HepG2 (cell line): Measurements from ENCODE around the gene MED13. TPM values are rescaled to one million over a fixed set of nuclear protein-coding genes. Genes with fewer than 3 reads are reported as not detected.

Experiments
- CBFB ChIP-seq: sonication (generic); formaldehyde crosslinking; IDR thresholded peaks from 2 replicates; pipeline ENCODE4 v1.4.0; 2020; ENCODE audit warnings: missing genetic modification reagents
- GTF3A ChIP-seq: sonication (generic); formaldehyde crosslinking; conservative IDR thresholded peaks from 2 replicates; pipeline ENCODE4 v1.4.0; 2020; ENCODE audit warnings: mild to moderate bottlenecking, missing genetic modification reagents
- NFE2L2 ChIP-seq: fragments of 150-350 bp; IDR thresholded peaks from 2 replicates; pipeline ENCODE4 v1.6.1; 2014; ENCODE audit warnings: low read length
- TAF1 ChIP-seq: sonication (generic); formaldehyde crosslinking; IDR thresholded peaks from 2 replicates; pipeline ENCODE4 v1.4.0; 2020; ENCODE audit warnings: missing genetic modification reagents
- ZNF3 ChIP-seq: IDR thresholded peaks from 2 replicates; pipeline ENCODE4 v1.7.0; 2017; ENCODE audit warnings: inconsistent platforms
- ZNF615 ChIP-seq: sonication (generic); formaldehyde crosslinking; IDR thresholded peaks from 2 replicates; pipeline ENCODE4 v1.5.0; 2020; ENCODE audit warnings: mild to moderate bottlenecking, missing genetic modification reagents, borderline replicate concordance
- polyA plus RNA-seq, 8 experiments: library from polyadenylated mRNA; depleted of rRNA in 3 of 8; stranded (reverse) in 7 of 8; unstranded in 1 of 8; fragments of >200 nt; fragmentation: Illumina TruSeq in 4 of 8; extraction: Trizol in 4 of 8; gene quantifications; 2 replicates each; pipeline versions ENCODE4 v1.2.1 to v1.2.3, GENCODE V29; 2011 to 2016; ENCODE audit warnings: low read depth in 4 of 8, missing spikeins in 1 of 8, mixed read lengths in 1 of 8; ENCODE audit not compliant: insufficient read depth in 1 of 8
- total RNA-seq, 5 experiments: library from RNA; depleted of rRNA; stranded (reverse); fragments of >200 nt; fragmentation: Illumina TruSeq; extraction: Trizol; gene quantifications; 2 replicates each; pipeline ENCODE4 v1.2.3, GENCODE V29; 2016; ENCODE audit warnings: low read depth in 1 of 5
- TF ChIP-seq, protein P1 (sequence below): sonication (generic); formaldehyde crosslinking; IDR thresholded peaks from 2 replicates; pipeline ENCODE4 v1.5.0; 2020; ENCODE audit warnings: mild to moderate bottlenecking, missing genetic modification reagents
- TF ChIP-seq, protein P2 (sequence below): sonication (generic); formaldehyde crosslinking; IDR thresholded peaks from 2 replicates; pipeline ENCODE4 v1.5.0; 2020; ENCODE audit warnings: mild to moderate bottlenecking, missing genetic modification reagents, borderline replicate concordance
- TF ChIP-seq, protein P3 (sequence below): sonication (generic); formaldehyde crosslinking; IDR thresholded peaks from 2 replicates; pipeline ENCODE4 v1.4.0; 2020; ENCODE audit warnings: missing genetic modification reagents
- TF ChIP-seq, protein P4 (sequence below): sonication (generic); formaldehyde crosslinking; IDR thresholded peaks from 2 replicates; pipeline ENCODE4 v1.4.0; 2020; ENCODE audit warnings: missing genetic modification reagents, mild to moderate bottlenecking, borderline replicate concordance
- TF ChIP-seq, protein P5 (sequence below): sonication (generic); formaldehyde crosslinking; IDR thresholded peaks from 2 replicates; pipeline ENCODE4 v1.4.0; 2020; ENCODE audit warnings: mild to moderate bottlenecking, missing genetic modification reagents

The MED13 gene
- total and polyA plus RNA-seq, 2 of the 13 experiments (the other 11 are each of a cell fraction or from before 2014, with no cell fraction given): 27.4 to 69.1 TPM

DNA sequence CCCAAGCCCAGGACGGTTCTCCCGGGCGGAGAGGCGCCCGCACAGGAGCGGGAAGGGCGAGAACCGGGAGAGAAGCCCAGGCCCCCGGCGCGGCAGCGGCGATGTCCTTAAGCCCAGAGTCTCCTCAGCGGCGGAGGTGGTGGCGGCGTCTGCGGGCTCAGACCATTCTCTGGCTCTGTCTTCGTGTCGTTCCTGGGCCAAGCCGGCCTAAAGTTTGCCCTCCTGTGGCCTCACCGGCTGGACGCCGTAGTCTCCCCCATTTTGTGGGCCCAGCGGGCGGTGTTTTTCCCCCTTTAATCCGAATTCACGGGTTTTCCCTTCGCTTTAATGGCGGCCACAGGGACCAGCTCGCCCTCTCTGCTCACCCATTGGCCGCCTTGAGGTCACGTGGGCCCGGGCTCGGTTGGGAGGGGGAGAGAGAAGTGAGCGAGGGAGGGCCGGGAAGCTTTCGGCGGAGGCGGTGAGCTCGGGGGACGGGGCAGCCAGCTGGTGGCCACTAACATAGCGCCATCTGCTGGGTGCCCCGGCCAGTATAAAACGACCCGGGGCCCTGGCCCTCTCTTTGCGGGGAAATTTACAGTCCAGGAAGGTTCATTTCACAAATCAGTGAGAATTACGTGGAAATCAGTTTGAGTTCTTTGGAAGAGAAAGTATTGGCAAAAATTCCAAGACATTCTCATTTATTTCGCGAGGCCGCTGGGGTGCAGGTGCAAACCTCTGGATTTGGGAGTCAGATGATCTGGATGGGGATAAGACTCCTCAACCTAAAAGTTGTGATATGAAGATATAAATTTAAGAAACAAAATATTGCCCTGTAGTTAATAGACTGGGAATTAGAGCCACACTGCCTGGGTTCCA lies 762 bp upstream of the MED13 start (continued):
- TF ChIP-seq, protein P1, sequence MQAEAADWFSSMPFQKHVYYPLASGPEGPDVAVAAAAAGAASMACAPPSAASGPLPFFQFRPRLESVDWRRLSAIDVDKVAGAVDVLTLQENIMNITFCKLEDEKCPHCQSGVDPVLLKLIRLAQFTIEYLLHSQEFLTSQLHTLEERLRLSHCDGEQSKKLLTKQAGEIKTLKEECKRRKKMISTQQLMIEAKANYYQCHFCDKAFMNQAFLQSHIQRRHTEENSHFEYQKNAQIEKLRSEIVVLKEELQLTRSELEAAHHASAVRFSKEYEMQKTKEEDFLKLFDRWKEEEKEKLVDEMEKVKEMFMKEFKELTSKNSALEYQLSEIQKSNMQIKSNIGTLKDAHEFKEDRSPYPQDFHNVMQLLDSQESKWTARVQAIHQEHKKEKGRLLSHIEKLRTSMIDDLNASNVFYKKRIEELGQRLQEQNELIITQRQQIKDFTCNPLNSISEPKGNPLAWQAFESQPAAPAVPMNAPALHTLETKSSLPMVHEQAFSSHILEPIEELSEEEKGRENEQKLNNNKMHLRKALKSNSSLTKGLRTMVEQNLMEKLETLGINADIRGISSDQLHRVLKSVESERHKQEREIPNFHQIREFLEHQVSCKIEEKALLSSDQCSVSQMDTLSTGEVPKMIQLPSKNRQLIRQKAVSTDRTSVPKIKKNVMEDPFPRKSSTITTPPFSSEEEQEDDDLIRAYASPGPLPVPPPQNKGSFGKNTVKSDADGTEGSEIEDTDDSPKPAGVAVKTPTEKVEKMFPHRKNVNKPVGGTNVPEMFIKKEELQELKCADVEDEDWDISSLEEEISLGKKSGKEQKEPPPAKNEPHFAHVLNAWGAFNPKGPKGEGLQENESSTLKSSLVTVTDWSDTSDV (CRISPR knock-in tag): 0 out of 2 replicates have a peak, but pooled peaks have one; percentile 56
- TF ChIP-seq NFE2L2 (no peak), GTF3A (CRISPR knock-in tag) (0 out of 2 replicates have a peak, but pooled peaks have one; percentile 43), TAF1 (CRISPR knock-in tag) (peak; percentile 77), ZNF3 (CRISPR knock-in tag) (peak; percentile 22; the same call in 1 of the 2 replicates), CBFB (CRISPR knock-in tag) (no peak; the same call in 1 of the 2 replicates), ZNF615 (CRISPR knock-in tag) (no peak)
- TF ChIP-seq, protein P2, sequence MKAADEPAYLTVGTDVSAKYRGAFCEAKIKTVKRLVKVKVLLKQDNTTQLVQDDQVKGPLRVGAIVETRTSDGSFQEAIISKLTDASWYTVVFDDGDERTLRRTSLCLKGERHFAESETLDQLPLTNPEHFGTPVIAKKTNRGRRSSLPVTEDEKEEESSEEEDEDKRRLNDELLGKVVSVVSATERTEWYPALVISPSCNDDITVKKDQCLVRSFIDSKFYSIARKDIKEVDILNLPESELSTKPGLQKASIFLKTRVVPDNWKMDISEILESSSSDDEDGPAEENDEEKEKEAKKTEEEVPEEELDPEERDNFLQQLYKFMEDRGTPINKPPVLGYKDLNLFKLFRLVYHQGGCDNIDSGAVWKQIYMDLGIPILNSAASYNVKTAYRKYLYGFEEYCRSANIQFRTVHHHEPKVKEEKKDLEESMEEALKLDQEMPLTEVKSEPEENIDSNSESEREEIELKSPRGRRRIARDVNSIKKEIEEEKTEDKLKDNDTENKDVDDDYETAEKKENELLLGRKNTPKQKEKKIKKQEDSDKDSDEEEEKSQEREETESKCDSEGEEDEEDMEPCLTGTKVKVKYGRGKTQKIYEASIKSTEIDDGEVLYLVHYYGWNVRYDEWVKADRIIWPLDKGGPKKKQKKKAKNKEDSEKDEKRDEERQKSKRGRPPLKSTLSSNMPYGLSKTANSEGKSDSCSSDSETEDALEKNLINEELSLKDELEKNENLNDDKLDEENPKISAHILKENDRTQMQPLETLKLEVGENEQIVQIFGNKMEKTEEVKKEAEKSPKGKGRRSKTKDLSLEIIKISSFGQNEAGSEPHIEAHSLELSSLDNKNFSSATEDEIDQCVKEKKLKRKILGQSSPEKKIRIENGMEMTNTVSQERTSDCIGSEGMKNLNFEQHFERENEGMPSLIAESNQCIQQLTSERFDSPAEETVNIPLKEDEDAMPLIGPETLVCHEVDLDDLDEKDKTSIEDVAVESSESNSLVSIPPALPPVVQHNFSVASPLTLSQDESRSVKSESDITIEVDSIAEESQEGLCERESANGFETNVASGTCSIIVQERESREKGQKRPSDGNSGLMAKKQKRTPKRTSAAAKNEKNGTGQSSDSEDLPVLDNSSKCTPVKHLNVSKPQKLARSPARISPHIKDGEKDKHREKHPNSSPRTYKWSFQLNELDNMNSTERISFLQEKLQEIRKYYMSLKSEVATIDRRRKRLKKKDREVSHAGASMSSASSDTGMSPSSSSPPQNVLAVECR (CRISPR knock-in tag): peak; percentile 83
- TF ChIP-seq, protein P3, sequence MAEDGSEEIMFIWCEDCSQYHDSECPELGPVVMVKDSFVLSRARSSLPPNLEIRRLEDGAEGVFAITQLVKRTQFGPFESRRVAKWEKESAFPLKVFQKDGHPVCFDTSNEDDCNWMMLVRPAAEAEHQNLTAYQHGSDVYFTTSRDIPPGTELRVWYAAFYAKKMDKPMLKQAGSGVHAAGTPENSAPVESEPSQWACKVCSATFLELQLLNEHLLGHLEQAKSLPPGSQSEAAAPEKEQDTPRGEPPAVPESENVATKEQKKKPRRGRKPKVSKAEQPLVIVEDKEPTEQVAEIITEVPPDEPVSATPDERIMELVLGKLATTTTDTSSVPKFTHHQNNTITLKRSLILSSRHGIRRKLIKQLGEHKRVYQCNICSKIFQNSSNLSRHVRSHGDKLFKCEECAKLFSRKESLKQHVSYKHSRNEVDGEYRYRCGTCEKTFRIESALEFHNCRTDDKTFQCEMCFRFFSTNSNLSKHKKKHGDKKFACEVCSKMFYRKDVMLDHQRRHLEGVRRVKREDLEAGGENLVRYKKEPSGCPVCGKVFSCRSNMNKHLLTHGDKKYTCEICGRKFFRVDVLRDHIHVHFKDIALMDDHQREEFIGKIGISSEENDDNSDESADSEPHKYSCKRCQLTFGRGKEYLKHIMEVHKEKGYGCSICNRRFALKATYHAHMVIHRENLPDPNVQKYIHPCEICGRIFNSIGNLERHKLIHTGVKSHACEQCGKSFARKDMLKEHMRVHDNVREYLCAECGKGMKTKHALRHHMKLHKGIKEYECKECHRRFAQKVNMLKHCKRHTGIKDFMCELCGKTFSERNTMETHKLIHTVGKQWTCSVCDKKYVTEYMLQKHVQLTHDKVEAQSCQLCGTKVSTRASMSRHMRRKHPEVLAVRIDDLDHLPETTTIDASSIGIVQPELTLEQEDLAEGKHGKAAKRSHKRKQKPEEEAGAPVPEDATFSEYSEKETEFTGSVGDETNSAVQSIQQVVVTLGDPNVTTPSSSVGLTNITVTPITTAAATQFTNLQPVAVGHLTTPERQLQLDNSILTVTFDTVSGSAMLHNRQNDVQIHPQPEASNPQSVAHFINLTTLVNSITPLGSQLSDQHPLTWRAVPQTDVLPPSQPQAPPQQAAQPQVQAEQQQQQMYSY (CRISPR knock-in tag): peak; percentile 30; the same call in 1 of the 2 replicates
- TF ChIP-seq, protein P4, sequence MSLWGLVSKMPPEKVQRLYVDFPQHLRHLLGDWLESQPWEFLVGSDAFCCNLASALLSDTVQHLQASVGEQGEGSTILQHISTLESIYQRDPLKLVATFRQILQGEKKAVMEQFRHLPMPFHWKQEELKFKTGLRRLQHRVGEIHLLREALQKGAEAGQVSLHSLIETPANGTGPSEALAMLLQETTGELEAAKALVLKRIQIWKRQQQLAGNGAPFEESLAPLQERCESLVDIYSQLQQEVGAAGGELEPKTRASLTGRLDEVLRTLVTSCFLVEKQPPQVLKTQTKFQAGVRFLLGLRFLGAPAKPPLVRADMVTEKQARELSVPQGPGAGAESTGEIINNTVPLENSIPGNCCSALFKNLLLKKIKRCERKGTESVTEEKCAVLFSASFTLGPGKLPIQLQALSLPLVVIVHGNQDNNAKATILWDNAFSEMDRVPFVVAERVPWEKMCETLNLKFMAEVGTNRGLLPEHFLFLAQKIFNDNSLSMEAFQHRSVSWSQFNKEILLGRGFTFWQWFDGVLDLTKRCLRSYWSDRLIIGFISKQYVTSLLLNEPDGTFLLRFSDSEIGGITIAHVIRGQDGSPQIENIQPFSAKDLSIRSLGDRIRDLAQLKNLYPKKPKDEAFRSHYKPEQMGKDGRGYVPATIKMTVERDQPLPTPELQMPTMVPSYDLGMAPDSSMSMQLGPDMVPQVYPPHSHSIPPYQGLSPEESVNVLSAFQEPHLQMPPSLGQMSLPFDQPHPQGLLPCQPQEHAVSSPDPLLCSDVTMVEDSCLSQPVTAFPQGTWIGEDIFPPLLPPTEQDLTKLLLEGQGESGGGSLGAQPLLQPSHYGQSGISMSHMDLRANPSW (CRISPR knock-in tag): no peak; the same call in 1 of the 2 replicates
- TF ChIP-seq, protein P5, sequence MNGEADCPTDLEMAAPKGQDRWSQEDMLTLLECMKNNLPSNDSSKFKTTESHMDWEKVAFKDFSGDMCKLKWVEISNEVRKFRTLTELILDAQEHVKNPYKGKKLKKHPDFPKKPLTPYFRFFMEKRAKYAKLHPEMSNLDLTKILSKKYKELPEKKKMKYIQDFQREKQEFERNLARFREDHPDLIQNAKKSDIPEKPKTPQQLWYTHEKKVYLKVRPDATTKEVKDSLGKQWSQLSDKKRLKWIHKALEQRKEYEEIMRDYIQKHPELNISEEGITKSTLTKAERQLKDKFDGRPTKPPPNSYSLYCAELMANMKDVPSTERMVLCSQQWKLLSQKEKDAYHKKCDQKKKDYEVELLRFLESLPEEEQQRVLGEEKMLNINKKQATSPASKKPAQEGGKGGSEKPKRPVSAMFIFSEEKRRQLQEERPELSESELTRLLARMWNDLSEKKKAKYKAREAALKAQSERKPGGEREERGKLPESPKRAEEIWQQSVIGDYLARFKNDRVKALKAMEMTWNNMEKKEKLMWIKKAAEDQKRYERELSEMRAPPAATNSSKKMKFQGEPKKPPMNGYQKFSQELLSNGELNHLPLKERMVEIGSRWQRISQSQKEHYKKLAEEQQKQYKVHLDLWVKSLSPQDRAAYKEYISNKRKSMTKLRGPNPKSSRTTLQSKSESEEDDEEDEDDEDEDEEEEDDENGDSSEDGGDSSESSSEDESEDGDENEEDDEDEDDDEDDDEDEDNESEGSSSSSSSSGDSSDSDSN (CRISPR knock-in tag): peak; percentile 73
